GM10248 (cell line): ENCODE results near the gene HTR3B.

ENCODE experiments used
- CTCF ChIA-PET: fragments of 300-600 bp; sonication (Branson Sonifier 250); formaldehyde crosslinking; extraction: SDS; loops from one replicate; lab custom pipeline; 2021; ENCODE audit warnings: antibody characterized with exemption; lab: Yijun Ruan, JAX
- POLR2A ChIA-PET: fragments of 350-650 bp; sonication (Branson Sonifier 250); formaldehyde crosslinking; extraction: SDS; loops from one replicate; lab custom pipeline; 2020; ENCODE audit warnings: antibody characterized with exemption; lab: Yijun Ruan, JAX
- DNase-seq: peaks from one replicate; pipeline ENCODE4 v3.0.0; 2012; ENCODE audit errors: extremely low spot score
- TF ChIP-seq, protein P1 (sequence below): IDR thresholded peaks from 2 replicates; pipeline ENCODE4 v1.5.1; 2012; ENCODE audit warnings: mild to moderate bottlenecking, low read depth; ENCODE audit errors: extremely low read depth, missing control alignments, control extremely low read depth

The HTR3B gene

DNA sequence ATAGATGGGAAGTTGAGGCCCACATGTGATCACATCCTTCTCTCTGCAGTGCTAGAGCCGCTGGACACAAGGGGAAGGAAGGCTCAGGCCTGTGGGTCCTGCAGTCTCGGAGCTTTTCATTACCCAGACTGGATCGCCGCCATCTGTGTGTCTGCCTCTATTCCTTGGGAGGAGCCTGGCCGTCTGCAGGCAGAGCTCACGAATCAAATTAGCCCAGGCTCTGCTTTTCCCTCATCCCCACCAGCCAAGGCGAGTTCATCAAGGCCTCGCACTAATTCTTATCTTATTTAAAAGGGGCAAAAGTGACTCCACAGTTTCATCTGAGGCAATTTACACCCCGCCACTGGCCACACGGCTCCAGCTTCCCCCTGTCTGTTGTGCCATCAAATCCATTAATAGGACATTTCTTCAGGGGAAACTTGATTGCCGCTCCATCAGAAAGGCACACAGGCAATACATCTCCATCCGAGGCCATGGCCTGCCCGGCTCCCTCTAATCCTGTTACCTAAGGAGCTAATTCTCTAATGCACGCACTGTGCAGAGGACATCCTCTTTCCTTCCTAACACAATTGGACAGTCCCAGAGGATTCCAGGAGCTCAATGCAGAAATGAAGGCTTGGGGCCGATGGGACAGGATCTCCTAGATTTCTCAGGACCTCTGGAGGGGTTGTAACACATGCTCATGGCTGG is 67.1 kb downstream of the HTR3B start:
- no peak for DNase-seq
- ChIA-PET CTCF (interaction anchor here (0.7 kb wide), 1 partner anchor 288 kb away, joined by 3 read pairs; no protein-coding TSS in a partner anchor), POLR2A (no interaction called here)
- TF ChIP-seq, protein P1, sequence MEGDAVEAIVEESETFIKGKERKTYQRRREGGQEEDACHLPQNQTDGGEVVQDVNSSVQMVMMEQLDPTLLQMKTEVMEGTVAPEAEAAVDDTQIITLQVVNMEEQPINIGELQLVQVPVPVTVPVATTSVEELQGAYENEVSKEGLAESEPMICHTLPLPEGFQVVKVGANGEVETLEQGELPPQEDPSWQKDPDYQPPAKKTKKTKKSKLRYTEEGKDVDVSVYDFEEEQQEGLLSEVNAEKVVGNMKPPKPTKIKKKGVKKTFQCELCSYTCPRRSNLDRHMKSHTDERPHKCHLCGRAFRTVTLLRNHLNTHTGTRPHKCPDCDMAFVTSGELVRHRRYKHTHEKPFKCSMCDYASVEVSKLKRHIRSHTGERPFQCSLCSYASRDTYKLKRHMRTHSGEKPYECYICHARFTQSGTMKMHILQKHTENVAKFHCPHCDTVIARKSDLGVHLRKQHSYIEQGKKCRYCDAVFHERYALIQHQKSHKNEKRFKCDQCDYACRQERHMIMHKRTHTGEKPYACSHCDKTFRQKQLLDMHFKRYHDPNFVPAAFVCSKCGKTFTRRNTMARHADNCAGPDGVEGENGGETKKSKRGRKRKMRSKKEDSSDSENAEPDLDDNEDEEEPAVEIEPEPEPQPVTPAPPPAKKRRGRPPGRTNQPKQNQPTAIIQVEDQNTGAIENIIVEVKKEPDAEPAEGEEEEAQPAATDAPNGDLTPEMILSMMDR: no peak

- POLR2A ChIA-PET: no interaction called here
- DNase-seq: no peak
- TF ChIP-seq, protein P1: no peak
- CTCF ChIA-PET: interaction anchor here (0.8 to 1.5 kb wide), 3 partner anchors 9 to 286 kb away, joined by 3 to 4 read pairs (median 3); no protein-coding TSS in a partner anchor
Measured at GRCh38 chr11:113974741-113975470, 70.3 kb downstream of the HTR3B start, which contains the start of gene HTR3A. Gene HTR3A, plus strand, starts transcription at chr11:113975108. Its CDS starts 218 bp downstream, at chr11:113975326.

DNA sequence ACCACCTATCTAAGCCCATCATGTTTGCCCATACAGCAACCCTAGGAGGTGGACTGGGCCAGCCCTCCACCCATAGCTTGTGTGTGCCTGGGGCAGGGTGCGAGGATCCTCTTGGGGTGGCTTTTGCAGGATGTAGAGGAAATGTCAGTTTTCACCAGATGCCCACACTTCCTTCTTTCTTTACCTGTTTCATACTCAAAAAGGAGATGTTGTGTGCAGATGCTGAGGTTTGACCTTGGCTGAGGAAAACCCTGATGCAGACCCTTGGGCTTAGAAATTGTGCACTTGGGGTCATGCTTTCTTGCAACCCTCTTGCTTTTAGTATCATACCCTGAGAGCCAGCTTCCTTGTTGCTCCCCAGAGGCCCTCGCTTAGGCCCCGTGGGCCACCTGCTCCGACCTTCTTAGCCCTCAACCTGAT is 72.5 kb downstream of the HTR3B start:
- TF ChIP-seq, protein P1: no peak
- POLR2A ChIA-PET: no interaction called here
- CTCF ChIA-PET: interaction anchor here (1.0 to 1.5 kb wide), 2 partner anchors 18 to 27 kb away, joined by 3 to 4 read pairs; no protein-coding TSS in a partner anchor
- no peak for DNase-seq

- ChIA-PET POLR2A (no interaction called here), CTCF (interaction anchor here (1.0 kb wide), 1 partner anchor 27 kb away, joined by 3 read pairs; no protein-coding TSS in a partner anchor)
- TF ChIP-seq, protein P1: no peak
- no peak for DNase-seq
Measured at GRCh38 chr11:113977701-113978100, 73.1 kb downstream of the HTR3B start.

GRCh38 chr11:113979431-113979830 is 74.8 kb downstream of the HTR3B start:
- TF ChIP-seq, protein P1: no peak
- CTCF ChIA-PET: interaction anchor here (0.9 kb wide), 1 partner anchor 36 kb away, joined by 3 read pairs; no protein-coding TSS in a partner anchor

DNA sequence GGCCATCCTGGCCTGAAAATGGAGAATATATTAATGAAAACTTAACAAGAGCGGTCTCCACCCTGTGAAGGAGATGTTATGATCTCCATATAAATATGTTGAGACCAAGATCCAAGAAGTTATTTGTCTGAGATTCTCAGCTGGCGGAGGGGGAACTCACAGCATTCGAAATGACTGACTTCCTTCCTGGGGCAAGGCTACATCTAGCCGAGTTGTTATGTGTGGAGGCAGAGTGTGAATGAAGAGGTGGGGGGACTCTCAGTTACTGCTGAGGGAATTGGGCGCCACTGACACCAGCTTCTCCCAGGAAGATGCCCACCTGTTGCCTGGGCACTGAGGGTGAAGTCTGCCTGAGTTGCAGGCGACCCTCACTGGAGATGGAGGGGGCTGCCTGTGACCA is 76.2 kb downstream of the HTR3B start:
- TF ChIP-seq, protein P1: no peak
- ChIA-PET CTCF (no interaction called here), POLR2A (no interaction called here)
- DNase-seq: no peak

More at GRCh38 chr11:113979431-113979830, 74.8 kb downstream of the HTR3B start:
- DNase-seq: no peak
- POLR2A ChIA-PET: no interaction called here
